Endothelial cell of umbilical vein (primary cell): Measurements from ENCODE around the gene SULT1C3. TPM values are rescaled to one million over a fixed set of nuclear protein-coding genes. Genes with fewer than 3 reads are reported as not detected.

ENCODE experiments used
- BruUV-seq: library from RNA; stranded (reverse); fragments of 400-500 nt; replicated peaks from 2 replicates; lab custom pipeline; 2021; lab: Mats Ljungman, UMichigan
- CTCF ChIA-PET: fragments of 300-600, 350-600 bp; sonication (Branson Sonifier 250); formaldehyde crosslinking; loops from one replicate; lab custom pipeline; 2021; ENCODE audit warnings: antibody characterized with exemption, inconsistent platforms; lab: Charles Lee
- POLR2A ChIA-PET: fragments of 300-600, 350-600 bp; sonication (Branson Sonifier 250); formaldehyde crosslinking; loops from one replicate; lab custom pipeline; 2021; ENCODE audit warnings: antibody characterized with exemption, inconsistent platforms; lab: Charles Lee
- DNase-seq: peaks from one replicate; pipeline ENCODE4 v3.0.0-alpha.2; 2011; ENCODE audit warnings: low read depth, low spot score
- FAIRE-seq: peaks from 2 replicates; lab custom pipeline; 2011; peaks lifted over from hg19 to GRCh38; lab: Jason Lieb, UNC
- H2AFZ ChIP-seq: 2 replicates; pipeline ENCODE4 v1.6.0; 2012; ENCODE audit warnings: low read depth, low read length, control low read depth, inconsistent platforms
- H3K27ac ChIP-seq: 2 replicates; pipeline ENCODE4 v1.5.1; 2011; ENCODE audit warnings: low read depth, mild to moderate bottlenecking, control low read depth, low read length, moderate library complexity; ENCODE audit not compliant: insufficient read depth
- H3K27me3 ChIP-seq, 2 experiments: 2 replicates each; pipeline versions ENCODE4 v1.6.0 to v1.6.1; 2011; ENCODE audit warnings: low read length in 2 of 2, mixed read lengths in 1 of 2; ENCODE audit not compliant: control insufficient read depth in 2 of 2, insufficient read depth in 2 of 2
- H3K36me3 ChIP-seq, 2 experiments: 2 replicates in 1 of 2; 3 replicates in 1 of 2; pipeline ENCODE4 v1.5.1; 2011; ENCODE audit warnings: low read length in 2 of 2, mild to moderate bottlenecking in 1 of 2, moderate library complexity in 1 of 2; ENCODE audit not compliant: control insufficient read depth in 2 of 2, insufficient read depth in 2 of 2; ENCODE audit errors: extremely low read depth in 1 of 2
- H3K4me1 ChIP-seq: 3 replicates; pipeline ENCODE4 v1.5.1; 2011; ENCODE audit warnings: mild to moderate bottlenecking, low read length; ENCODE audit not compliant: control insufficient read depth, insufficient read depth; ENCODE audit errors: extremely low read depth
- H3K4me2 ChIP-seq: 2 replicates; pipeline ENCODE4 v1.6.1; 2011; ENCODE audit warnings: low read length, control low read depth, mixed read lengths; ENCODE audit not compliant: insufficient read depth
- H3K4me3 ChIP-seq, 3 experiments: fragments of 200-600 bp in 1 of 3; sonication (generic), shearing (Covaris generic) in 1 of 3; replicated peaks in 1 of 3; 2 replicates each; pipeline ENCODE4 v1.5.1; 2011 to 2016; ENCODE audit warnings: control low read depth in 3 of 3, low read length in 3 of 3, mild to moderate bottlenecking in 2 of 3, inconsistent platforms in 1 of 3, low read depth in 1 of 3, moderate library complexity in 1 of 3; ENCODE audit not compliant: insufficient read depth in 1 of 3
- H3K79me2 ChIP-seq: 2 replicates; pipeline ENCODE4 v1.6.0; 2012; ENCODE audit warnings: low read length, inconsistent platforms; ENCODE audit not compliant: control insufficient read depth, insufficient read depth
- H3K9ac ChIP-seq: replicated peaks from 2 replicates; pipeline ENCODE3; 2011; ENCODE audit warnings: low read length, control low read depth; ENCODE audit not compliant: insufficient read depth; ENCODE audit errors: extremely low read depth
- H3K9me1 ChIP-seq: replicated peaks from 3 replicates; pipeline ENCODE4 v1.6.0; 2011; ENCODE audit warnings: mild to moderate bottlenecking, low read length; ENCODE audit not compliant: control insufficient read depth, insufficient read depth; ENCODE audit errors: extremely low read depth
- H3K9me3 ChIP-seq: replicated peaks from 2 replicates; pipeline ENCODE4 v1.5.1; 2012; ENCODE audit warnings: low read length, inconsistent platforms; ENCODE audit not compliant: control insufficient read depth, insufficient read depth
- H4K20me1 ChIP-seq: replicated peaks from 2 replicates; pipeline ENCODE3; 2011; ENCODE audit warnings: mild to moderate bottlenecking, low read length; ENCODE audit not compliant: control insufficient read depth, insufficient read depth; ENCODE audit errors: extremely low read depth
- CTCF ChIP-seq, 2 donors: IDR thresholded peaks; 1 replicate in 1 of 2; 2 replicates in 1 of 2; pipeline ENCODE4 v1.5.1; 2011; ENCODE audit warnings: low read length in 2 of 2, mild to moderate bottlenecking in 2 of 2, moderate library complexity in 2 of 2, control low read depth in 1 of 2, inconsistent platforms in 1 of 2, low read depth in 1 of 2; ENCODE audit not compliant: insufficient read depth in 1 of 2; ENCODE audit errors: extremely low read depth in 1 of 2
- EZH2 ChIP-seq: IDR thresholded peaks from 2 replicates; pipeline ENCODE4 v1.6.1; 2012; ENCODE audit warnings: borderline replicate concordance, low read depth, mild to moderate bottlenecking, moderate library complexity, low read length, inconsistent platforms; ENCODE audit not compliant: severe bottlenecking
- FOS ChIP-seq: IDR thresholded peaks from 2 replicates; pipeline ENCODE4 v1.6.1; 2011; ENCODE audit warnings: mild to moderate bottlenecking, low read length, moderate library complexity, borderline replicate concordance; ENCODE audit not compliant: insufficient read depth
- GATA2 ChIP-seq: IDR thresholded peaks from 2 replicates; pipeline ENCODE4 v1.7.0; 2011; ENCODE audit warnings: low read depth, mild to moderate bottlenecking, moderate library complexity, mixed read lengths, low read length; ENCODE audit not compliant: insufficient read length, insufficient read depth
- JUN ChIP-seq: IDR thresholded peaks from 2 replicates; pipeline ENCODE4 v1.6.1; 2011; ENCODE audit warnings: borderline replicate concordance, low read depth; ENCODE audit not compliant: insufficient read length, insufficient read depth
- MYC ChIP-seq: IDR thresholded peaks from one replicate; pipeline ENCODE4 v1.6.1; 2011; ENCODE audit warnings: mild to moderate bottlenecking, low read depth, low read length
- POLR2A ChIP-seq: IDR thresholded peaks from 2 replicates; pipeline ENCODE4 v1.6.1; 2012; ENCODE audit warnings: low read depth, mild to moderate bottlenecking, control low read depth, low read length
- POLR2AphosphoS5 ChIP-seq: IDR thresholded peaks from 2 replicates; pipeline ENCODE4 v1.6.1; 2012; ENCODE audit warnings: low read depth, mild to moderate bottlenecking, control low read depth, low read length, moderate library complexity; ENCODE audit not compliant: insufficient read depth
- dilution Hi-C: fragments of 300-500 bp; cut with MboI; formaldehyde crosslinking; loops from one replicate; pipeline ENCODE4 v1.15.0; 2019; ENCODE audit warnings: low sequenced_read_pairs; ENCODE audit not compliant: extremely low pct_ligation_motif_present
- intact Hi-C: fragments of 100-400 bp; cut with micrococcal nuclease; formaldehyde crosslinking; loops from one replicate; pipeline ENCODE4 v1.10.0; 2022
- polyA plus RNA-seq, 4 experiments: library from polyadenylated mRNA; depleted of rRNA in 3 of 4; stranded (reverse) in 3 of 4; unstranded in 1 of 4; fragments of >200 nt; gene quantifications; 2 replicates each; pipeline versions ENCODE4 v1.2.1 to v1.2.3, GENCODE V29; 2011 to 2012; ENCODE audit warnings: missing spikeins in 1 of 4
- total RNA-seq: library from RNA; stranded (reverse); gene quantifications from 2 replicates; pipeline ENCODE4 v1.2.3, GENCODE V29; 2021
- TF ChIP-seq, protein P1 (sequence below): IDR thresholded peaks from 2 replicates; pipeline ENCODE4 v1.6.1; 2011; ENCODE audit not compliant: insufficient read depth, insufficient read length

Gene SULT1C3
- total and polyA plus RNA-seq, 2 donors (not counting 3 experiments of a cell fraction or from before 2014, with no cell fraction given) = not detected

- Histone ChIP-seq H3K27me3 (no peaks in the 10 kb centered on the region), H3K9me1 (no peaks in the 10 kb centered on the region), H3K4me1 (no peaks in the 10 kb centered on the region), H3K79me2 (no peaks in the 10 kb centered on the region), H3K4me3 (no peak overlapping the region), H3K4me2 (no peak overlapping the region), H3K9me3 (no peaks in the 10 kb centered on the region), H2AFZ (no peak overlapping the region), H4K20me1 (no peaks in the 10 kb centered on the region), H3K27ac (no peak overlapping the region), H3K9ac (no peak overlapping the region), H3K36me3 (no peaks in the 10 kb centered on the region)
- POLR2A ChIA-PET = no interaction called here
- no TSS peak for BruUV-seq
- intact Hi-C loops (no loop called here), dilution Hi-C loops (no loop called here)
- DNase-seq = no peak
- CTCF ChIA-PET = no interaction called here
- FAIRE-seq = no peak
- TF ChIP-seq GATA2 (no peak), POLR2A (no peak), FOS (no peak)
Measured at GRCh38 chr2:108271691-108272253, 32.0 kb downstream of the SULT1C3 start.

- H3K36me3 ChIP-seq = no peaks in the 10 kb centered on the region
- H3K9ac ChIP-seq = no peak overlapping the region
- H3K4me3 ChIP-seq = no peak overlapping the region
- H3K9me1 ChIP-seq = no peaks in the 10 kb centered on the region
- POLR2A ChIA-PET = no interaction called here
- dilution Hi-C loops = no loop called here
- CTCF ChIA-PET = no interaction called here
- H4K20me1 ChIP-seq = no peaks in the 10 kb centered on the region
- H2AFZ ChIP-seq = no peak overlapping the region
- FAIRE-seq (no peak), DNase-seq (no peak)
- H3K9me3 ChIP-seq = no peaks in the 10 kb centered on the region
- intact Hi-C loops = no loop called here
- no peak overlapping the region for H3K27ac ChIP-seq
- H3K4me2 ChIP-seq = no peak overlapping the region
- H3K27me3 ChIP-seq = no peaks in the 10 kb centered on the region
- TF ChIP-seq EZH2 = no peak
- TF ChIP-seq MYC = no peak
- no peak for TF ChIP-seq FOS
- no peak for TF ChIP-seq POLR2AphosphoS5
- no peak for TF ChIP-seq CTCF (IDR thresholded peaks at IDR 0.05; ENCODE audit: extremely low read depth in 1 of 2, insufficient read depth in 1 of 2, low read depth in 1 of 2, low read length in 2 of 2)
- TF ChIP-seq GATA2 = no peak
- TF ChIP-seq JUN = no peak
- TF ChIP-seq POLR2A = no peak
- TF ChIP-seq, protein P1, sequence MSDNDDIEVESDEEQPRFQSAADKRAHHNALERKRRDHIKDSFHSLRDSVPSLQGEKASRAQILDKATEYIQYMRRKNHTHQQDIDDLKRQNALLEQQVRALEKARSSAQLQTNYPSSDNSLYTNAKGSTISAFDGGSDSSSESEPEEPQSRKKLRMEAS = no peak
- H3K4me1 ChIP-seq = no peaks in the 10 kb centered on the region
- no peaks in the 10 kb centered on the region for H3K79me2 ChIP-seq
- no TSS peak for BruUV-seq
Measured at GRCh38 chr2:108278631-108279030, 38.9 kb downstream of the SULT1C3 start.
